DMS53 (cell line): ENCODE results near the gene PATE2.

ENCODE experiments used
- DNase-seq: peaks from one replicate; lab custom pipeline; 2025; lab: John Stamatoyannopoulos, UW

PATE2 gene

DNA sequence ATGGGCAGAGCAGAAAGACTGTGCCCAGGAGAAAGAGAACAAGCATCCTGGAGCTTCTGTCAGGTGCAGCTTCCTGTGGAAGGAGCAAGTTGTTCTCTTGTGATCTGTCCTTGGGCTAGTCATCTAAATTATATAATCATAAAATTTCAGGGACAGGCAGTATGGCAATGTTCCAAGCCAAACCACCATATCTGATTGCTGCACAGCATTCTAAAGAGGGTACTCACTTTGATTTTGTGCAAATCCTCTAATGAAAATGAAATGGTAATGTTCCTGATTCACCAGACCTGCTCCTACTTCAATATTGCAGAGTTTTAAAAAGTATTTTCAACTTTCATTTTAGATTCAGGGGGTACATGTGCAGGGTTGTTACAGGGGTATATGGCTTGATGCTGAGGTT is at the start of gene PATE2:
Gene PATE2 (minus strand): TSS at position 101 of the 400 bp plus-strand sequence. CDS start 55 bp downstream, at position 46.
- no peak for DNase-seq

DNA sequence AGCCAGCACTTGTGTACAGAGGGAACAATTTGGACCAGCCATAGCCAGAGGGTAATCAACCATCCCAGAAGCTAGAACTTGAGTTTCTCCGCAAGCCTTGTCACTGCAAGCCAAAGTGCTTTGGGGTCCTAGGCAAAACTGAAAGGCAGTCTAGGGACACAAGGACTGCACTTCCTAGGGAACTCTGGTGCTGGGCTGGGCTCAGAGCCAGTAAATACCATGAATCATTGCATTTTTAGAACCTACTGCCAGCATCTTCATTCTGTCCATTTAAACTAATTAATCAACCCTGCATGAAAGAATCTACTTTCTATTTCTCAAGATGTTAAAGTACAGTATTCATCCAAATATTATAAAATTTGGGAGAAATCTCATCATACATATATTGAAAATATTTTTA is 29.3 kb upstream of the PATE2 start:
- DNase-seq: no peak

DNA sequence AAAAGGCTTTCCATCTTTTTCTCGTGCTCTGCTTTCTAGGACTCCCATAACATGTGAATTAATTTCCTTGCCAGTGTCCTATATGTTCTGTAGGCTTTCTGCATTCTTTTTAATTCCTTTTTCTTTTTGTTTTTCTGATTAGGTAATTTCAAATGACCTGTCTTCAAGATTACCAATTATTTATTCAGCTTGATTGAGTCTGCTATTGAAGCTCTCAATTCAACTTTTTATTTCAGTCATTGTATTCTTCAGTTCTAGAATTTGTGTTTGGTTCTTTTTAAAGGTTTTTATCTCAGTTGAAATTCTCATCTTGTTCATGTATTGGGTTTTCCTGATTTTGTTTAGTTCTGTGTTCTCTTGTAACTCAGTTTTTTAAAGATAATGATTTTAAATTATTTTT is 23.8 kb upstream of the PATE2 start:
- DNase-seq: no peak

DNA sequence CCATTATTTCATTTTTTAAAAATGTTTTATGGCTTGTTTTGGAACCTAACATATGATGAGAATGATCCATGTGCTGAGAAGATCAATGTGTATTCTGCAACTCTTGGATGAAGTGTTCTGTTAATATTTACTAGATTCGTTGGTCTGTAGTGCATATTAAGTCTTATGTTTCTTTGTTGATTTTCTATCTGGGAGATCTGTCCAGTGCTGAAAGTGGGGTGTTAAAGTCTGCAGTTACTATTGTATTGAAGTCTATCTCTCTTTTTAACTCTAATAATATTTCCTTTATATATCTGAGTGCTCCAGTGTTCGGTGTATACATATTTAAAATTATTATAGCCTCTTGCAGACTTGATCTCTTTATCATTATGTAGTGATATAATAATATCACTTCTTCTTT is 21.2 kb upstream of the PATE2 start:
- DNase-seq: no peak

DNA sequence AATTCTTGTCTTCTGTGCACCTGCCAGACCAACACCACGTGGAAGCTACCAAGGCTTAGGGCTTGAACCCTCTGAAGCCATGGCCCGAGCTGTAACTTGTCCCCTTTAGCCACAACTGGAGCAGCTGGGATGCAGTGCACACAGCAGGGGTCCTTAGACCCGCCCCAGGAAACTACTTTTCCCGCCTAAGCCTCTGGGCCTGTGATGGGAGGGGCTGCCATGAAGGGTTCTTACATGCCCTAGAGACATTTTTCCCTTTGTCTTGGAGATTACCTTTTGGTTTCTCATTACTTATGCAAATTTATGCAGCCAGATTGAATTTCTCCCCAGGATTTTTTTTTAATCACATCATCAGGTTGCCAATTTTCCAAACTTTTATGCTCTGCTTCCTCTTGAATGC is 19.0 kb upstream of the PATE2 start:
- no peak for DNase-seq

DNA sequence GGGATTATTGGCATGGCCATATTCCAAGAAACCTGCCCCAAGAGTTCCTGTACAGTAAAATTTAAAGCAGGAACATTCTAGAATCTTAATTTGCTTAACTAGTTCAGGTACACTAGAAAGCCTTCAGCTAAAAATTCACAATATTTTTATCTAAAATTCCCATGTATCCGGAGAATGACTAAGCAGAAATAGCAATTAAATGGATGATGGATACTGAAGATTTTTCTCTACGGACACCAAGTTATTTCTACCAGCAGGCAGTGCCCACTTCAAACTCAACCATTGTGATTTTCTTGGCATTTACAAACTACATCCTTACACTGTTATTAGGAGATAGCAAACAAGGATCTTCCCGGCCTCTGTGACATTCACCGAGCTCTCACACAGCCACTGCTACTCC is 12.2 kb upstream of the PATE2 start:
- no peak for DNase-seq

DNA sequence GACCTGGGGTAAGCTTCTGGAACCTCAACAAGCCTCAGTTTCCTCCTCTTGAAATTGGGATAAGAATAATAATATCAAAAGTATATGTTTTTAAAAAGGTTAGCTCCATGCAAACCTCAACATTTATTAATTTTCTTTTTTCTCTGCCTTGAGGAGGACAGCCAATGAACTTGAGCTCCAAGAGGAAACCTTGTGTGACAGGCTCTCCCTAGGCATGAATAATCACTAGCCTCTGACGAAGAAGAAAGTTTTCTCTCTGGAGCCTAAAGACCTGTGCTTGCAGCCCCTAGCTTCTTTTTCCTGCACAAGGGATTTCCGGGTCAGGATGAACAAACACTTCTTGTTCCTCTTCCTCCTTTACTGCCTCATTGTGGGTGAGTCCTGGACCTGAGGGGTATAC is 9.2 kb upstream of the PATE2 start, which contains the start of gene PATE3:
Gene PATE3 (plus strand): TSS at position 301 of the 400 bp plus-strand sequence. CDS start 25 bp downstream, at position 326.
- DNase-seq: no peak

DNA sequence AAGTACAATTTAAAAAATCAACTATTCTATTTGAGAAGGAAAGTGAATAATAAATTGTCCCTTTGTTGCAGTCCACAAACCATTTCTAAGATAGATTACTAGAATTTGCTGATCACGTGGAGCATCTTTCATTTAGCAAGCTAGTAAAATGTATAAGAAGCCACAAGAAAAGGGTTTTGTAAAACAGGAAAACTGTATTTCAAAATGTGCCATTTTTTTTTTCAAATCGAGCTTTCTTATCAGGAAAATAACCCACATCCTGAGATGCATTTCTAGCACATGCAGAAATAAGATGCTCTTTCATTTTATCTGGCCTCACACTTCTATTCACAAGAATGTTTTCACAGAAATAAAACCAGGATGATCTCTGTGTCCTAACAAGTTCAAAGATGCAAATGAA is 6.0 kb upstream of the PATE2 start:
- no peak for DNase-seq

DNA sequence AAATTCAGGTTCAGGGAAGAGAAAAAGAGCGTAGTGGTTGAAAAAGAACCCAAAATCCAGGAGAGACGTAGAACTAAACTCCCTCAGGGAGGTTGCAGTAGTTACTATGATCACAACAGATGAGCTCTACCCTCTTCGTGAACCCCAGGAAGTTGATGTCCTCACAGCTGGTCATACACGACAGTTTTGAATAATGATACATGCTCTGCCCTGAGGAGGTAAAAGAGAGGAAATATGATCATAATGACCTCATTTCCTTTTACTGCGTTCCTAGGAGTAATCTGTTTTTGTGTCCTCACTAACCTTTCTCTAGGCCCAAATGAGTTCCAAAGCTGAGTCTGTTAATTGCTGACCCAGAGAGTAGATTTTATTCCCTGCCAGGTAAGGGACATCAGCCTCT is 1.3 kb downstream of the PATE2 start:
- DNase-seq: peak; percentile 44

DNA sequence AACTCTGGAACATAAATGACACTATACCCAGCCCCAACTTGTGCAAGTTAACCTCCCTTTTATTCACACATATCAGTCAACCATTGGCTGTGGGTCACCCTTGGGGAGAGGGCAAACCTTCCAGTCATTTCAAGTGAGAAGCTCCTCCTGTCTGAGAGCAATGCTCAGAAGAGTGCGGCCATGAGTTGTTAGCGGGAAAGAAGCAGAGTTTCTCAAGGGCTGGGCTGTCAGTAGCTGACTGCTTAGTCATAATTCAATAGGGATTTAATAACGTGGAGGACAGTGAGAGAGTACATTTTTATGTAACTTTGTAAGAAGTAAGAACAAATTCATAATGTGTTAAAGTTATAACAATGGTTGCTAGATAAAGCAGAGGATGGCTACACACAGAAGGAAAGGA is 5.1 kb downstream of the PATE2 start:
- DNase-seq: no peak

DNA sequence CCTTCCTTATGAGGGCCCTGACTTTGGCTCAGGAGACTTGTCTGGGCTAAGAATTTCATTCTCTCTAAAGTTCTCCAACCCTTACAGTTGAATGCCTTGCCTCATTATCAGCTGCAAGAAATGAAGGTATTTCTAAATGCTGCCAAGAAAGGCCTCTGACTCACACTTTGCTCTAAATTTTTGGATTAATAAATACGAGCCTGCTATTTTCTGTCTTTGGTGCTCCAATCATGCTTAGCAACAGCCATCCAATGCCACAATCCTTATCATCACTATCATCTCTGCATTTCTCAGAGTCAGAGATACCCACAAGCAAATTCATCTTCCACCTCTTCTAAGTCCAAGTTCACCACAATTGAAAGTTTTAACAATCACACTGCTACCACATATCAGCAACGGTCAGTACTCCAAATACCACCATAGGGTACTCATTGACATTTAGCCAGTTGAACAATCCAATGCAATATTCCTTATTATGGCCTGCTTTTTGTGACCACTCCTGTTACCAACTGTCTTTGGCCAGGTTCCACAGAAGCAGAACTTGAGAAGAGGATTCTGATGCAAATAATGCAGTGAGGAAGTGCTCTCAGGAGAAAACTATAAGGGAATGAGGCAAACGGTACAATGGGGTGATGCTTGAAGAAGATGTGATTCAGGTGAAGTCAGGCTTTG is 5.7 kb downstream of the PATE2 start:
- DNase-seq: no peak

DNA sequence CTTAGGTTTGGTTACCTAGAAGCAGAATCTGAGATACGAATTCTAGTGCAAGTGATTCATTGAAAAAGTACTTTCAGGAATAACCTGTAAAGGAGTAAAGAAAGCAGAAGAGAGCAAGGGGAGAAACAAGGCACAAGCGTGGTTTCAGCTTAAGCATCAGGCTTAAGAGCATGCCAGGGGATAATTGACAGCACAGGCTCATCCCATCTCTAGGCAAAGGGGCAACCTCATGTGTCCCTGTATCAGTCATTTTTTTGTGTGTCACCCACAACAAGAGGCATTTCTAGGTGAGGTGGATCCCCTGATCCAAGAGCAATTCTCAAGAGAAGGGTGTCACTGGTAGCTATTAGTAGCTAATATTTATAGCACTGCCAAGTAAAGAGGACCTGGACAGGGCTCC is 8.0 kb downstream of the PATE2 start:
- no peak for DNase-seq

DNA sequence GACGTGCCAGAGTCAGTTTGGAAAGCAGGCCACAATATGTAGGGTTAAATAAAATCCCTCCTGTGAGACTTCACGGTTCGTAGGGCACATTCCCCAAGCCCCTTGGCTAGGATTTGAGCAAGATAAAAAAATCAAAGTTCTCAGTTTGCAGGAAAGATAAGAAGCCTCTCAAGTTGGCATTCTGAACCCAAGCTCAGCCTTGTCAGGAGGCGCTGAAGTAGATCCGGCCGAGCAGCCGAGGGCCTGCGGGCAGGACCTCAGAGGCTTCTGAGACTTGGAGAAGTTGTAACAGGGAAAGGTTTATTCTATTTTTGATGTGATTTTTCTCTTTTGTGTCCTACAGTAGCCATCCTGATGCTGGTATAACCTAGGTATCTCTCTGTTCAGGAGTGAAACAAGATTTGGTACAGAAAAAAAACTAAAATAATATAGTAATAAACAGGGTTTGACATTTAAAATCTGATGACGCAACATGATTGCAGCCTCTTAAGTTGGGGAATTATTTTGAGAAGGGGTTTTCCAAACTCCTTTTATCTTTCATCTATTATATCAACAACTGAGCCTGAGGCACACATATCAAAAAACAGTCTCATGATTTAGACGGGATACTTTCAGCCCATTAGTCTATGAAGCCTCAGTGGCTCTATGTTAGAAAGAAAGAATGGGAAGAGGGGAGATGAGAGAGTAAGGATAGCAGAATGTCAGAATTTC is 10.1 kb downstream of the PATE2 start:
- no peak for DNase-seq

DNA sequence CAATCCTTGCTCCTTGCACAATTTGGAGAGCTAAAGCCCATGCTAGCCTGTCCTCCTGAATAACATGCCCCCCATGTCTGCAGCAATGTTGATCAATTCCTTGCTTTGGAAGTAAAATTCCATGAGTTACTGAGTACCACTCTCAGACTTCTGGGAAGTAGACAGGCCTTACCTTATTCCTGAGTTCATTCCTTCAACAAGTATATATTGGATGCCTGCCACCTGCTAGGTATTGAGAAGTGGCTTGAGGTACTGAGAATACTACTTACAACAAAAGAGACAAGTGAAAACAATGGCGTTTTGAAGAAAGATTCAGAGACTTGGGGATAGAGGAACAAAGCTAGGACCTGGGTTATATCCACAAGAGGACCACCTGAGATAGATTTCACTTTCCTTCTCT is 12.4 kb downstream of the PATE2 start:
- no peak for DNase-seq

DNA sequence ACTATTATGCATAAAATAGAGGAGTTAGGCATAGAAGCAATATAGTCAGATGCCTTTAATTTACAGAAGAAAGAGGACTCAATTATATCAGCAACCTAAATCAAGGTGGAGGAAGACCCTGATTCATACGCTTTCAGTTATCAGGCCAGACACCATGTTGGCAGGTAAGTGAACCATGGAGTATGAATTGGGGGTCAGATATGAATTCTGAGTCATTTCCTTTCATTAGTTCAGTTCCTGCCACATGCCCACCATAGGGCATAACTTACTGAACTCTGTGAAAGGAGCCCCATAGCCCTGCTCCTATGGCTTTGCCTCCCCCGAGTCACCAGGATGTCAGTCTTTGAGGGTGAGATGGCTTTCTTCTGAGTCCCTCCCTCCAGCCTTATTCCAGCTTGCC is 15.1 kb downstream of the PATE2 start:
- no peak for DNase-seq

DNA sequence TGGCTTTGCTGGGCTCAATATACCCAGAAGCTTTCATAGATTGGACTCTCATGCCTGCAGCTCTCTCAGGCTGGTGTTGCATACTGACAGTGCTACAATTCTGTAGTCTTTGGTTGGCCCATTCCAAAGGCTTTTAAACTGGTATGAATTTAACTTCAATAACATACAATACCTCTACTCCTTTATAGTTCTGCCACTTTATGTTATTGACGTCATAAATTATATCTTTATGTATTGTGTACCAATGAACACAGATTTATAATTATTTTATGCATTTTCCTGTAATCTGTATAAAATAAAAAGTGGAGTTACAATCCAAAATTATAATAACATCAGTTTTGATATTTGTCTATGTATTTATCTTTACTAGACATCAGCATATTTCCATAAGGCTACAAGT is 16.2 kb downstream of the PATE2 start:
- DNase-seq: no peak

DNA sequence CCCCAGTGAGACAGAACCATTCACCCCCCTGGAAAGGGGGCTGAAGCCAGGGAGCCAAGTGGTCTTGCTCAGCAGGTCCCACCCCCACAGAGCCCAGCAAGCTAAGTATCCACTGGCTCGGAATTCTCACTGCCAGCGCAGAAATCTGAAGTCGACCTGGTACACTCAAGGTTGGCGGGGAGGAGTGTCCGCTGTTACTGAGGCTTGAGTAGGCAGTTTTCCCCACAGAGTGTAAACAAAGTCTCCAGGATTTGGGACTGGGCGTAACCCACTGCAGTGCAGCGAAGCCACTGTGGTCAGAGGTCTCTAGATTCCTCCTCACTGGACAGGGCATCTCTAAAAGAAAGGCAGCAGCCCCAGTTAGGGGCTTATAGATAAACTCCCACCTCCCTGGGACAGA is 22.6 kb downstream of the PATE2 start:
- DNase-seq: no peak

DNA sequence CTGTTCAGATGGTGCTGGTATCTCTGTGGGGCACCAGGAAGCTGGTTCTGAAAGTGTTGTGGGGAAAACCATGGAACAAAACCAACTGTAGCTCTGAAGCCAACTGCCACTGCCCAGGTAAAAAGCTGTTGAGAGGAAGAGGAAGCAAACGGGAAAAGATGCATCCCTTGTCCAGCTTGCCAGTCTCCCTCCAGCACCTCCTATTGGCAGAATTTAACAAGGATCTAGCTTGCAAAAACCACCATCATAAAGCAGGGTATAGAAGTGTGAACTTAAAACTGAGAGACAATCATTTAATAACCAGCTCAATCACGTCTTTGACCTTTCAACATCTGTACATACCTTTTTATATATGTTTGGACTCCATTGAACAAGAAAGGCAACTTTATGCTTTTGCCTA is 28.0 kb downstream of the PATE2 start:
- peak; percentile 15 for DNase-seq

DNA sequence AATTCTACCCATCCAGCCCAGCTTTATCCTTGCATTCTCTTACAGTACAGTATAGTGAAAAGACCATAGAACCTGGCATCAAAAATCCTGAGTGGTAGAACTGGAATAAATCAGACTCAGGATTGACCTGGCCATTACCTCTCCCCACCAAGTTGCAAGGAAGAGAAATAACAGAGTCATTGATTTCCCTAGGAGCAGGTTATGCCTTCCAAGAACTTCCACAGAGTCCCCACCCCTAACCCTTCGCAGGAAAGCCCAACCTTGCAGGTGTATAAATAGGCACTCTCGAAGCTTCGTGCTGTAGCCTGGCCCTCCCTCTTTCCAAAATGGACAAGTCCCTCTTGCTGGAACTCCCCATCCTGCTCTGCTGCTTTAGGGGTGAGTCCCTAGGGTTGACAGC is 32.6 kb downstream of the PATE2 start, which contains the start of gene PATE1:
Gene PATE1 (plus strand): TSS at position 301 of the 400 bp plus-strand sequence. CDS start 26 bp downstream, at position 327.
- no peak for DNase-seq

DNA sequence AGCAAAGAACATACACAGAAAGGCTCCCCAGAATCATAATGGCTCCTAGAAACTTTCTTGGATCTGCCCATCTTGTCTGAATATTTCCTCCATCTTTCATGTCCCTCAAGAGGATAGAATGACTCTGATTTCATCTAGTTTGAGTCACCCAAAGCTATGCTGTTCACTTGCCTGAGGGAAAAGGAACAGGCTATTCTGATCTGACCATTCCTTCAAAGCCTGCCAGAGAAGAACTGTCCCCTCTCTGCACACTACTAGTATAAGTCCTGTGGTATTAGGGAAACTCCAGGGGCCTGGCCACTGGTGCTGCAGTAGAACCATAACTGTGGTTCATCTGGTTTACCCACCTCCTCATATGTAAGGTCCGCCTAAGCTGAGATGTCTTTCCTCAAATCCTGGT is 34.9 kb downstream of the PATE2 start:
- no peak for DNase-seq

DNA sequence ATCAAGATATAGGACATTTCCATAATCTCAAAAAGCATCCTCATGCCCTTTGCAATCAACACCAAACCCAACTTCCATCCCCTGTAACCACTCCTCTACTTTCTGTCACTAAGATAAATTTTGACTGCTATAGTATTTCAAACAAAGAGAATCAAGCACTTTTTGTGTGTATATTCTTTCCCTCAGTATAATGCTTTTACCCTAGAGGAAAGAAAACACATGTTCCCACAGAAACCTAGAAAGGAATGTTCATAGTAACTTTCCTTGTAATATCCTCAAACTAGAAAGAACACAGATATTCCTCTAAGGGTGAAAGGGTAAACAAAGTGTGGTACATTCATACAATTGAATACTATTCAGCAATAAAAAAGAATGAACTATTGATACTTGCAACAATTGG is 38.0 kb downstream of the PATE2 start:
- no peak for DNase-seq

DNA sequence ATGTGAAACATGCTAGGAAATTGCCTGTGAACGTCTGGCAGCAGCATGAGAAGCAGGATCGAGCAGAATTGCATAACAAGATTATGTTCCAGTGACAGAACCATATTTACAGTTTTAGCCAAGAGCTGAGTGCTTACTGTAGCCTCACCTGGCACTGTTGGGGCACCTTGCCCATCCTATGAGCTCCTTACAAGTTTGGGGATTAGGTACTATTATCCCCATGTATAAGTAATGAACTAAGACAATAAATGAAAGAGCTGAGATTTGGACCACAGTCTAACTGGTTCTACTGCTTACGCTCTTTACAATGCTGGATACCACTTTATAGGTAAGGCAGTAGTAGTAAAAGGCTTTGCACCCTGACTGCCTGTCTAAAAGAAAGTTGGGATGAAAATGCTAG is 49.7 kb downstream of the PATE2 start:
- DNase-seq: no peak
